Stimulated activated CD4-positive, alpha-beta T cell treated with anti-CD3 and anti-CD28 coated beads, TNF-alpha, amount 100 ng/mL, for 24 hours (primary cell): ENCODE measurements around the gene NDUFB10.

Source experiments
- DNase-seq, 3 experiments: peaks; one replicate each; pipeline ENCODE4 v3.0.0-alpha.2; 2020; ENCODE audit warnings: low read depth in 3 of 3

Gene NDUFB10

DNA sequence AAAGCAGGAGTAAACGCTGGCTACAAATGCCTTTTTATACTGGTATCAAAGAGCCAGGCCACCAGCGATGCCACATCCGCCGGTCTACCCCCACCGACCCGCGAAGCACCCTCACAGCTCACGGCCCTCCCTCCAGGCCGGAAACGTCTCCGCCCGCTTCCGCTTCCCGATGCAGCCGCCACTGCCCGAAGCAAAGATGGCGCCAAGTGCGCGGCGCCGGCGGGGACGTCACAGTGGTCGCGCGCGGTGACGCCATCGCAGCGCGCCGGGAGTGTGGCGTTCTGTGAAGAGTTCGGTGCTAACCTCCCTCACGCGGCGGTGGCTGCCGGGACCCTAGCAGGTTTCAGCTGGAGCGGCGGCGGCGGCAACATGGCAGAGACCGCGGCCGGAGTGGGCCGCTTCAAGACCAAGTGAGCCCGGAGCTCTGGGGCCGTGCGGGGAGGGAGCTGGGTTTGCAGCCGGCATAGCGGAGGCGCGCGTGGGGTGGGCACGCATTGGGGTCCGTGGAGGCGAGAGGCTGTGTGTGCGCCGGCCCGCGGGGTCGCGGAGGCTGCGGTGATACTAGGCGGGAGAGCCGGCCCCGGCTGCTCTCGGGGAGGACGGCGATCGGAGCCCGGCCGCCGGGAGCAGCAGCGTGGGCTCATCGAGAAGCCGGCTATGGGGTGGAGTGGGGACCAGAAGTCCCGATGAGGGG is 12.6 kb downstream of the NDUFB10 start, which contains the start of gene TBL3:
TSS of gene TBL3 (plus strand) at position 258 of the 694 bp plus-strand sequence. CDS start at position 370, 112 bp downstream.
- DNase-seq, result peak; percentile 92 to 96 (median 93)

DNA sequence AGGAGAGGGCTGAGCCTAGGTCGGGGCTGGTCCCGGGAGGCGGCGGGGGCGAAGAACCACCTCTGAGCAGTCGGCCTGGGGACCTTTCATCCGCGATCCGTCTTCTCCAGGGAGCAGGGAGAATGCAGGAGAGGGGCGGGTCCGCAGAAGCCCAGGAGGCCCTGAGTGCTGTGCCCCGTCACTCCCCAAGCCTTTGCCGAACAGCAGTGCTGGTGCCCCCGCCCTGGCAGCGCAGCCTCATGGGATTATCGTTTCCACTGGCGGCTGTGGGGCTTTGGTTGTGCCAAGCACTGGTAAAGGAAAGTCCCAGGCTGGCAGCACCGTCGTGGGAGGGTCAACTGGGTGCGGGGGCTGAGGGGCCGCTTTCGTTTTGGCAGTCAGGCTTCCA is 13.1 kb downstream of the NDUFB10 start:
- DNase-seq, result no peak

DNA sequence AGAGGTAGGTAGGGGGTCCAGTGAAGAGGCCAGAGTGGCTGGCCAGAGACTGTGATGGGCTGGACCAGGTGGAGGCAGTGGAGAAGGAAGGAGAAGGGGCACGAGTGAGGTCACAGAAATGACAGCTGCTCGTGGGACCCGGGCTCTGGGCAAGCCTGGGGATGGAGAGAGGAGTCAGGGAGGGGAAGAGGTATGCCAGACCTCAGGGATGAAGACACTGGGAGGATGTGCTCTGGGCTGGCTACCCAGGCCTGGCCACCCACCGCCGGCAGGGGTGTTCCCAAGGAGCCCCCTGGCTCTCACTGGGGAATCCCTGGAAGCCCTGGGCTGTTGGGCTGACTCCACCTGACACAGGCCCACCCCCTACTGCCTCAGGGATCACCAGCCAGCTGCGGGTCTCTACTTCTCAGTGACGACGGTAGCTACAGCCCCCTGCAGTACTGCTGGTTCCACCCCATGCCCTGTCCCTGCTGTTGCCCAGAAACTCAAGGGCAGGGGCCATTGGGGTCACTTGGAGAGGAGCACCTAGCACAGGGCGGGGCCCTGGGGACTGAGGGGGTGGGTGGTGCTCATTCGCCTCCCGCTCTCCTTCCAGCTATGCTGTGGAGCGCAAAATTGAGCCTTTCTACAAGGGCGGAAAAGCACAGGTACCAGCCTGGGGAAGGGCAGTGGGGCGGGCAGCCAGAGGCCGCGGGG is 14.3 kb downstream of the NDUFB10 start:
- no peak for DNase-seq

DNA sequence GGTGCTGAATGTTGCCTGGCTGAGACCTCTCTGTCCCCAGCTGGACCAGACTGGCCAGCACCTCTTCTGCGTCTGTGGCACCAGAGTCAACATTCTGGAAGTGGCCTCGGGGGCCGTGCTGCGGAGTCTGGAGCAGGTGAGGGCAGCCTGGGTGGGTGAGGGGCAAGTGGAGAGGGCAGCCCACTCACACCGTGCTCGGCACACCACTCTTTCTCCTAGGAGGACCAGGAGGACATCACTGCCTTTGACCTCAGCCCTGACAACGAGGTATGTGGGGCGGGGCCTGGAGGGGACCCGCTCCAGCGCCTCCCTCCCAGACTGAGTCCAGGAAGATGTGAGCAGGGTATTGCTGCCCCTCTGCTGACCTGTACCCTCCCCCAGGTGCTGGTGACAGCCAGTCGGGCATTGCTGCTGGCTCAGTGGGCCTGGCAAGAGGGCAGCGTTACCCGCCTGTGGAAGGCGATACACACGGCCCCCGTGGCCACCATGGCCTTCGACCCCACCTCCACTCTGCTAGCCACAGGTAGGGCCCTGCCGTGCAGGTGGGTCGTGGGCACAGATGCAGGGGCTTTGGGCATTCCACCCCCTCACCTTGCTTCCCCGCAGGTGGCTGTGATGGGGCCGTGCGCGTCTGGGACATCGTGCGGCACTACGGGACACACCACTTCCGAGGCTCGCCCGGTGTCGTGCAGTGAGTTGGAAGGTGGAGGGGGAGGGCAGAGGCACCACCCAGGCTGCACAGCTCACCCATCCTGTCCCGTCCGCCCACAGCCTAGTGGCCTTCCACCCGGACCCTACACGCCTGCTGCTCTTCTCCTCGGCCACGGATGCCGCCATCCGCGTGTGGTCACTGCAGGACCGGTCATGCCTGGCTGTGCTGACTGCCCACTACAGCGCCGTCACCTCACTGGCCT is 15.1 kb downstream of the NDUFB10 start:
- no peak for DNase-seq

DNA sequence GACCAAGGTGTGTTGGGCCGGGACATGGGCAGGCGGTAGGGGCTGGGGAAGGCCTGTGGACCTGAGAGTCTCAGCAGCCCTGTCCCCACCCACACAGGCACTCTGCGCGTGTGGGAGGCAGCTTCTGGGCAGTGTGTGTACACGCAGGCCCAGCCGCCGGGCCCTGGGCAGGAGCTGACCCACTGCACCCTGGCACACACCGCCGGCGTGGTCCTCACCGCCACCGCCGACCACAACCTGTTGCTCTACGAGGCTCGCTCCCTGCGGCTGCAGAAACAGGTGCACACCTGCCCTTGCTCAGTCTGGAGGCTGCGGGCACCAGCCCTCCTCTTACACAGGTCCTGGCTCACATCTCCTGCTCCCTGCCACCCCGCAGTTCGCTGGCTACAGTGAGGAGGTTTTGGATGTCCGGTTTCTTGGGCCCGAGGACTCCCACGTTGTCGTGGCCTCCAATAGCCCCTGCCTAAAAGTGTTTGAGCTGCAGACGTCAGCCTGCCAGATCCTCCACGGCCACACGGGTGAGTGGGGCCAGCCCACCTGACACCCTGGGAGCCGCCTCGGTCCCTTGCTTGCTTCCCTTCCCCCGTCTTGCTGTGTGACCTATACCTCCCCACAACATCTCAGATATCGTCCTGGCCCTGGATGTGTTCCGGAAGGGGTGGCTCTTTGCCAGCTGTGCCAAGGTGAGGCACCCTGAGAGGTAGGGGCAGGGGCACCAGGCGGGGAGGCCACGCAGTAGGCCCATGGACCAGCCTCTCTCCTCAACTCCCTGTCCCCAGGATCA is 16.3 kb downstream of the NDUFB10 start:
- no peak for DNase-seq

DNA sequence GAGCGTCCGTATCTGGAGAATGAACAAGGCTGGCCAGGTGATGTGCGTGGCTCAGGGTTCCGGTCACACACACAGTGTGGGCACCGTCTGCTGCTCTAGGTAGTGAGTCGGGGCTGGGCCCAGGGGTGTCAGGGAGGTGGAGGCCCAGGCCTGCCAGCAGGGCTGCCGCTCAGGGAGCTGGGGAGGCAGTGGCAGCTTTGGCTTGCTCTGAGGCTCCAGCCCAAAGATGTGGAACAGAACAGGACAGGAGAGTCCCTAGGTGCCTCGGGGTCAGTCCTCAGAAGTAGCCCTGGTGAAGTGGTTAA is 16.8 kb downstream of the NDUFB10 start:
- DNase-seq, result no peak

DNA sequence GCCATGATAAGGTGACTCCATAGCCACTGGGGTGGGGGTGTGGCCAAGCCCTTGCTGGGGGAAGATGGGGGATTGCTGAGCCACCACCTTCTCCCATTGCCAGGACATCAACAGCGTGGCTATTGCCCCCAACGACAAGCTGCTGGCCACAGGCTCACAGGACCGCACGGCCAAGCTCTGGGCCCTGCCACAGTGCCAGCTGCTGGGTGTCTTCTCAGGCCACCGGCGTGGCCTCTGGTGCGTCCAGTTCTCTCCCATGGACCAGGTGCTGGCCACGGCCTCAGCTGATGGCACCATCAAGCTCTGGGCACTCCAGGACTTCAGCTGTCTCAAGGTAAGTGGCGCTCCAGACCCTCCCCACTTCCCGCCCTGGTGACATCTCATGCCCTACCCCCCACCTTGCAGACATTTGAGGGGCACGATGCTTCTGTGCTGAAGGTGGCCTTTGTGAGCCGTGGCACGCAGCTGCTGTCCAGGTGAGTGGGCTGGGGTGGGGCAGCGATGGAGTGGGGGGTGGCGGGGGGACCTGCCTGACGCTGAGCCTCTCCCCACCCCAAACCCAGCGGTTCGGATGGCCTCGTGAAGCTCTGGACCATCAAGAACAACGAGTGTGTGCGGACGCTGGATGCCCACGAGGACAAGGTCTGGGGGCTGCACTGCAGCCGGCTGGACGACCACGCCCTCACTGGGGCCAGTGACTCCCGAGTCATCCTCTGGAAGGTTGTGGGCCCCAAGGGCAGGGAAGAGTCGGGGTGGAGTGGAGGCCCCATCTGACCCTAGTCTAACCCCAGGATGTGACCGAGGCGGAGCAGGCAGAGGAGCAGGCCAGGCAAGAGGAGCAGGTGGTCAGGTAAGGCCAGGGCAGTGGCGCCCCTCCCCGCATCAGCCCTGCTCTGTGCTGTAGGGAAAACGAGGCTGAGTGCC is 17.9 kb downstream of the NDUFB10 start:
- DNase-seq, result no peak

DNA sequence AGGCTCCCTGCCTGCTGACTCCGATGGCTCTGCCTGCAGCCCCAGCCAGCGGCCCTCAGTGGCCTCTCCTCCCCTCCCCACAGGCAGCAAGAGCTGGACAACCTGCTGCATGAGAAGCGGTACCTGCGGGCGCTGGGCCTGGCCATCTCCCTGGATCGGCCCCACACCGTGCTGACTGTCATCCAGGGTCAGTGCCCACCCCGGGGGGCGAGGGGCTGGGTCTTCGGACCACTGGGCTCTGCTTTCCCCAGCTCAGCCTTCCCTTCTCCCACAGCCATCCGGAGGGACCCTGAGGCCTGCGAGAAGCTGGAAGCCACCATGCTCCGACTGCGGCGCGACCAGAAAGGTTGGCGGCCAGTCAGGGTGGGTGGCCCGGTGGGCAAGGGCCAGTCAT is 18.5 kb downstream of the NDUFB10 start:
- no peak for DNase-seq

DNA sequence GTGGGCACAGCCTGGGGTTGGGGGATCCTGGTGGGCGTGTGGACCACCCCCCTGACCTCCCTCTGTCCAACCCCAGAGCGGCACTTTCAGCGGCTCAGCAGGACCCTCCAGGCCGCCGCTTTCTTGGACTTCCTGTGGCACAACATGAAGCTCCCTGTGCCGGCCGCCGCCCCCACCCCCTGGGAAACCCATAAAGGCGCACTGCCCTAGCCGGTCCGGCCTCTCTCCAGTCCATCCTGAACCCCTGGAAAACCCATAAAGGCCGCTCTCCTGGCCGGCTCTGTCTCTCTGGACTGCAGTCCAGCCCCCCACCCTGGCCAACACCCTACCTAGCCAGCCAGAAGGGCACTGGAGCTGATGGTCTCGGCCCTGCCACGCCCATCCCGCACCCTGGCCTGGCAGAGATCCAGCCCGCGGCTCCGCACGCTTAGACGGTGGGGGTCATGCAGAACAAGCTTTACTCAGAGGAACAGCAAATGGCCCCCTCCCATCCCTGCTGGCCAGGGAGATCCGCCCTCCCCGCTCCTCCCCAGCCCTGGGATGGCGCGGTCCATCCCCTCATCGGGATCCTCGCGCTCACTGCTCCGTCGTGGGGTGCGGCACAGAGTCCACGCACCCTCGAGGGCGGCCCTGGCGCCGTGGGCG is 19.3 kb downstream of the NDUFB10 start:
- DNase-seq, result no peak

DNA sequence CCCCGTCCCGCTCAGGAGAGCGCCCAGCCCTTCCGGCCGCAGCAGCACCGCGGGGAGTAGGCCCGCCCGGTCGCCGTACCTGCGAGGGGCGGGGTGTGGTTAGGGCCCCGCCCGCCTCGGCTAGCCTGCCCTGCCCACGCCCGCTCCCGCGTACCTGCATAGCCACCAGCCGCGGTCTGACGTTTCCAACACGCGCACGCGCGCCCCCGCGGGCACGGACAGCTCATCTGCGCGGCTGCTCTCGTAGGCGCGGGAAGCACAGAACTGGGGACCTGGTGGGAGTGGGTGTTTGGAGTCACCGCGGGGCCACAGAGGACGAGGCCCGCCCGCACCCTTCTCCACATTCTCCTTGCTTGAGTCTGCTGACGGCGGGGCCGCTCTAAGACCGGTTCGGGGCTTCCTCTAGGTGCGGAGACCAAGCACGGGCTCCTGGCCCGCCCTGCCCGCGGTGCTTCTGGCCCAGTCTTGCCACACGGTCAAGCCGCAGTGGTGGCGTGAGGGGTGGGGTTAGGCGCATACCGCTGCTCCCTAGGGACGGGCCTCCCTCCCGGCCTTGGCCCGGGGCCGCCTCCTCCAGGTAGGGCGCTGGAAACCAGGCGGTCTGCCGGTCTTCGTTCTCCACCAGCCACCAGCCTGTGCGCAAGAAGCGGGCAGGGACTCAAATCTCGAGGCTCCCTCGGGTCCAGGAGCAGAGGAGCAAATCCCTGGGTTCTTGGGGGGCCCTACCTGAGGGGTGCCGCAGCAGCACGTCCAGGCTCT is 20.1 kb downstream of the NDUFB10 start:
- DNase-seq, result peak in 1 of 3 experiments; percentile 51

DNA sequence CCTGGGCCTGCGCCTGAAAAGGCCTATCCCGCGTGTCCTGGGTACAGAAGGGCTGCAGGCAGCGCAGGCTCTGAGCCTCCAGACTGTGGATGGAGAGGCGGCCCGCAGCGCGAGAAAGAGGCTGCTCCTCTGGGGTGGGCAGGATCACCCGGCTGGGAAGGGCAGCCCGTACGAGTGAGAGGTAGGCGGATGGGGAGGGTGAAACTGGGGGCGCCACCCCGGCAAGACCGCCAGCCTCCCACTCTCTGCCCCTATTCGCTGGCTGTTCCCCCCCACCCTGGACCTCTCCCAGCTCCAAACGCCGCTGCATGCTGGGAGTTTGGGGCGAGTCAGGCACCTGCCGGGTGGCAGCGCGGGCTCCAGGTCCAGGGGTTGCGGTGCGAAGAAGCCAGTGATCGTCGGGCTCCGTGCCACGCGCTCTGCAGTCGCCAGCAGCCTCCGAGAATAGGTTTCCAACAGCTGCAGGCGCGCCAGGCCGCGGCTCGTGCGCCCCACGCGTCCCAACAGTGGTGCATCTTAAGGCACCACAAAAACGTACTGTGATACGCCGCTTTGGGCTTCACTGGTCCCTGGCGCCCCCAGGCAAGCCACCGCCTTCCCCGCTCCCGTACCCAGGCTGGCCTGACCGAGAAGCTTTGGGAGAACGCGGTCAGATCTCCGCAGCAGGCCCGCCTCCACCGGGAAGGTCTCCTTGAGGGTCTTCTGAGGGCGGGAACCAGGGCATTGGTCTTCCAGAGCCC is 20.9 kb downstream of the NDUFB10 start:
- no peak for DNase-seq

DNA sequence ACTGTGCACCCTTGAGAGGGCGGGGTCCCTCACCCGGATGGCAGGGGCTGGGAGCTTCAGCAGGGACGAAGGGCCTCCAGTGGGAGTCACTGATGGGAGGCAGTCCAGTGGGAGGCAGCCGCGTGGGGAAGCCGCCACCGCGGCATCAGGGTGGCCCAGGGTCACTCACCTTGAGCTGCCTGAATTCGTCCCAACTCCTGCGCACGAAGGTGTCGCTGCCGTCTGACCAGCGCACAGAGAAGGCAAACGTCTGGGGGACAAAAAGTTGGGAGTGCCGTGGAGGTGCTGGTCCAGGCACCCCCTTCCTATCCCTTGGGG is 21.4 kb downstream of the NDUFB10 start:
- DNase-seq, result no peak

DNA sequence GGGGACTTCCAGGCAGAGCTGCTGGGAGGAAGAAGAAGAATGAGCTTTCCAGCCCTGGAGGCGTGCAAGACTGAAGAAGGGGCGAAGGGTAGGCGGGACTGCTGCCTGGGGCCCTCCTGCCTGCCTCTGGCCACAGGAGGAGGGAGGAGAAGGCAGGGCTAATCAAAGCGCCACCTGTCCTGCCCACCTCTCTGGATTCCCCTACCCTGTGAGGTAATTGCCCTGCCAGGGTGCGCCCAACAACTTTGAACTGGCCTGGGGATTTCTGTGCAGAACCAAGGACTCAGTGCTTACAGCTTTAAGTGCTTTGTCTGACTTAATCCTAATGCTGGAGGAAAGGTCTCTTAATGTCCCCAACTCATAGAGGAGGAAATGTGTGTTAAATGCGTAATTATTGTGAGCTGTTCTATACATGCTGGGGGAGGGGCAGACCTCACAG is 22.1 kb downstream of the NDUFB10 start, which contains the start of gene NOXO1:
TSS of gene NOXO1 (minus strand) at position 72 of the 439 bp plus-strand sequence. CDS start 290 bp downstream, outside the sequence.
- no peak for DNase-seq

DNA sequence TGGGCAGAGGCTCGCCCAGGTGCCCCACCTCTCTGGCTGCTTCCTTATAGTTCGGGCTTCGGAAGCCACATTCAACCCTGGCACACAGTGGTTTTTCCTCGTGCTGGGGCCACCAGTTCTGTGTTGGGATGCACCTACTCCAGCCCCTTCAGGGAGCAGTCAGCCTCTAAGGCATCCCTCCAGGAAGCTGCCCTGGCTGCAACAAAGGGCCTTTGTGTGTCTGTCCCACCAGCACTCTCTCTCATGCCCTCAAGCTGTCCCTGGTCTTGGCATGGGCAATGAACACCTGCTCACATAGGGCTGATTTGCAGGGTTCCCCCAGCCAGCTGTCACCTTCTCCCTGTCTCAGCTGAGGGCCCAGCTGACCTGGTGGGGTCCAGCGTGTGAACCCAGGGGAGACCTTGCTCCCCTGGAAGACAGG is 22.7 kb downstream of the NDUFB10 start:
- DNase-seq, result no peak

DNA sequence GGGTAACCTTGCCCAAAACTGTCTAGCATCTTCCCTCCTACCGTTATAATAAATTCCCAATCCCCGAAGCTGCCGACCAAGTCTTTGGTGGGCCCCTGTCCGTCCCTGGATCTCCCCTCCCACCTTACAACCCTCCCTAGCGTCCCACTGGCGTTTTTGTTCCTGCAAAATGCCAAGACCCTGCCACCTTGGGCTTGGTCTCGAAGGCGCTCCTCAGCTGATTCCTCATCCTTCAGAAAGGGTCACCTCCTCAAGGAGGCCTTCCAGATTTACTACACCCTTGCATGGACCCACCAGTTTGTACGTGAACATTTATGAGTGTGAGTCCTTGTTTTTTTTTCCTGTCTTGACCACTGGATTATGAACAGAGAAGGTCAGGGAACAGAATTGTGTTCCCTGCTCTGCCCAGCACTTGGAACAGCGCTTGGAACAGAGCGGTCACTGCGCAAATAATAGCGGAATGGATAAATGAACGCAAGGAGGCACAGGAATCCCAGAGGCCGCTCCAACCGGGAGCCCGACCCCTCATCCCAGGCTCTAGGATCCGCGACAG is 23.7 kb downstream of the NDUFB10 start:
- no peak for DNase-seq

DNA sequence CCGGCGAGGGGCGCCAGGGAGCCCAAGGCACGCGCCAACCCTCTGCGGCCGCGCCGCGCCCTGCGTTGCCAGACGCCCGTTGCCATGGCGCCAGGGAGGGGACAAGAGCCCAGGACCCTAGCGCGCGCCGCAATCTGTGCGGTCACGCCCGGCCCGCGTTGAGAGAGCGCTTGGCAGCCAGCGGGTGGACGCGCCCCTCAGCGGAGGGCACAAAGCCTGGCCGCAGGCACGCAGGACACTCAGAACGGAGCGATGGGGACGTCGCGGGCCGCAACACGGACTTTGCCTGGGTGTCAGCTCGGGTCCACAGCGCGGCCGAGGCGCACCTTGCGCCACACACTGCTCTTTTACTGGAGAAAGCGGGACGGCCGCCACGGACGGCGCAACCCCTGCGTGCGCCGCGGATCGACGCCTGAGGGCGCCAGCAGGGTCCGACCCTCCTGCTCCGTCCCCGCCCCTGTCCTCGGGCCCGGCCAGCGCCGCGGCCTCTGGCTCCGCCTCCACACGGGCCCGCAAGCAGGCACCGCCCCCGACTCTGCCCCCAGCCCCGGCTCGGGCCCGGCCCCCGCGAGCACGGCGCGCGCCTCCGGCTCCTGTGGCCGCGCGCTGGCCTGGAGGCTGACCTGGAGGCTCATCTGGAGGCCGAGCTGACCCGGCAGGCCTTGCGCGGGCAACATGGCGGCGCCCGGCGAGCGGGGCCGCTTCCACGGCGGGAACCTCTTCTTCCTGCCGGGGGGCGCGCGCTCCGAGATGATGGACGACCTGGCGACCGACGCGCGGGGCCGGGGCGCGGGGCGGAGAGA is 24.4 kb downstream of the NDUFB10 start, which contains the start of gene GFER:
TSS of gene GFER (plus strand) at position 650 of the 803 bp plus-strand sequence. CDS start at position 676, 26 bp downstream.
- peak in 1 of 3 experiments; percentile 80 for DNase-seq
